Right renal pelvis (tissue), 4 donors: Measurements from ENCODE around the gene CSTB. TPM values are rescaled to one million over a fixed set of nuclear protein-coding genes. Genes with fewer than 3 reads are reported as not detected.
"Not testable (repeated sequence)": the region's sequence is repeated elsewhere in the genome, so short reads cannot be mapped to it uniquely, and the experiment has no call there.

Source experiments
- DNase-seq, 4 donors: peaks; one replicate each; pipeline ENCODE4 v3.0.0-alpha.2; 2013; ENCODE audit warnings: low read depth in 4 of 4, low spot score in 3 of 4, missing footprints in 1 of 4
- polyA plus RNA-seq, 4 donors: library from polyadenylated mRNA; unstranded; fragments of 120-200 nt; gene quantifications; one replicate each; pipeline ENCODE4 v1.2.1, GENCODE V29; 2013; ENCODE audit not compliant: insufficient read length in 4 of 4

The CSTB gene
- polyA plus RNA-seq = 10 to 100 TPM; 41.7 to 66.1 (median 51.2) TPM

- DNase-seq = peak in 3 of 4 donors; percentile 54 to 66 (median 59)
Observed at GRCh38 chr21:43775795-43776430, at the start of gene CSTB. Gene CSTB, minus strand, starts transcription at chr21:43776308. Its CDS starts 39 bp downstream, at chr21:43776269.

GRCh38 chr21:43825242-43825935, 49.3 kb upstream of the CSTB start:
- DNase-seq = no peak

- no peak for DNase-seq
Observed at GRCh38 chr21:43824333-43825241, 48.5 kb upstream of the CSTB start.

GRCh38 chr21:43822741-43823140, 46.6 kb upstream of the CSTB start:
- not testable (repeated sequence) for DNase-seq

DNA sequence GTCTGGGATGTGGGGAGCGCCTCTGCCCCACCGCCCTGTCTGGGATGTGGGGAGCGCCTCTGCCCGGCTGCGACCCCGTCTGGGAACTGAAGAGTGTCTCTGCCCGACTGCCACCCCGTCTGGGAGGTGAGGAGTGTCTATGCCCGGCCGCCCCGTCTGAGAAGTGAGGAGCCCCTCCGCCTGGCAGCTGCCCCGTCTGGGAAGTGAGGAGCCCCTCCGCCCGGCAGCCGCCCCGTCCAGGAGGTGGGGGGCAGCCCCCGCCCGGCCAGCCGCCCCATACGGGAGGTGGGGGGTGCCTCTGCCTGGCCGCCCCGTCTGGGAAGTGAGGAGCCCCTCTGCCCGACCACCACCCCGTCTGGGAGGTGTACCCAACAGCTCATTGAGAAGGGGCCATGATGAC, 46.1 kb upstream of the CSTB start:
- DNase-seq = not testable (repeated sequence)

DNA sequence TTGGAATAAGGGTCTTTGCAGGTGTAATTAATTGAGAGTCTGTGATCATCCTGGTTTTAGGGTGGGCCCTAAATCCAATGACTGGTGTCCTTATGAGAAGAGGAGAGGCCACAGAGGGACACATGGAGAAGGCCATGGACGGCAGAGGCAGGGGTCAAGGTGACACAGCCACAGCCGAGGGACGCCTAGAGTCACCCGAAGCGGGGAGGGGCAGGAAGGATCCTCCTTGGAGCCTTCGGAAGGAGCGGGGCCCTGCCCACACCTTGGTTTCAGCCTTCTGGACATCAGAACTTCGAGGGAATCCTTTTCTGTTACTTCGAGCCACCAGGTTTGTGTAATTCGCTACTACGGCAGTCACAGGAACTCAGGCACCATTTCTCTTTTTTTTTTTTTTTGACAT, 44.4 kb upstream of the CSTB start:
- DNase-seq = no peak

GRCh38 chr21:43819511-43820405, 43.6 kb upstream of the CSTB start:
- no peak for DNase-seq

GRCh38 chr21:43818685-43819084, 42.6 kb upstream of the CSTB start:
- DNase-seq = no peak

DNA sequence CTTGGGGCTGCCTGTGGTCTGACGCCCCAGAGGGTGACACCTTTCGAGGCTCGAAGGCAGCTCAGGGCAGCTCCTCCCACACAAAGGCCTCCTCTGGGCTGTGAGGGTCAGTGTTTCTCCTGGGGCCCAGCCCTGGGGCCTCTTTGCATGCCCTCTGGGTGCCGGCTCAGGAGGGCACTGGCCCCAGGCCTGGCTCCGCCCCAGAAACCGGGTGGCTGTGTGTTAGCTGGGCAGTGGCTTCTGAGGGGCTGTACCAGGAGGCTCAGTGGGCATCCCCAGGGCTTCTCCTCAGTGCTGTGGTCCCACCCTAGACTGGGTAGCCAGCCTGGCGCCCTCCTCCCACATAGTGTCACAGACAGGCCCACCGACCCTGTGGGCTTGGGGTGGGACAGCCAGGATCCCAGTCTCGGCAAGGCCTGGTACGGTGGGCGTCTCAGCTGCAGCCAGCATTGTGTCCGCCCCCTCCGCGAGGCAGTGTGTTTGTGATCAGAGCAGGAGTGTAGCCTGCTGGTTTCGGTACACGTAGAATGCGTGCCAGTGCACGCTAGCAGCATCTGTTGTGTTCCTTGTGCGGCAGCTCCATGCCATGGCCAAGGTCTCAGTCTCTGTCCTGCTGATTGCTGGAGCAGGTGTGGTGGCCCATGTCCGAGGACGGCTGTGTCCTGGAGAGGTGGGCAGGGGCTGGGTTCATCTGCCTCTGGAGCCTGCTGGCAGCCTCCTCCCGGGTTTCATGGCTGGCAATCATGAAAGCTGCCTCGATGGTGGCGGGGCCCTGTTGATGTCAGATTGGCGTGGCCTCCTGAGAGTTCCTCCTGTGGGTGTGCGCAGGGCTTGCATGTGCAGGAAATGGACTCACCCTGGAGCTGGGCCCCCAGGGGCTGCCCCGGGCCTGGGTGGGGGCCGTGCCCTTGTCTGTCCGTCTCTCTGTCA, 41.3 kb upstream of the CSTB start:
- no peak for DNase-seq

DNA sequence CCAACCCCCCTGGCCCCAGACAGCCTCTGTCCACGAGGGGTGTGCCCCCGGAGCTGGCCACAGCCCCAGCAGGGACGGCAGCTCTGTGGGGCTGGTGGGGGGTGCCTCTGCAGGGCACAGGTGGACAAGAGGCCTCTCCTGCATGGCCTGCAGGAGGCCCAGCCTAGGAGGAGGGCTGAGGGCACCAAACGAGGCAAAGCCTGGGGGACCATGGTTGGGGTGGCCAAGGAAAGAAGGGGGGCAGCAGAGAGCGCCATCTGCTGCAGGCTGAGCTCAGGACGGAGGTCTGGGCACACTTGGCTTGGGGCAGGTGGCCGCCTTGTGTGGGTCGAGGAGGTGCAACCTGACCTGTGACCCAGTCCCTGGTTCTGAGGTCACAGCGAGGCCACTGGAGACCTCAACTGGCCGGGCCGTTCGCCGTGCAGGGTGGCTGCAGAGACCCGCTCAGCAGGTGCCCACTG, 40.5 kb upstream of the CSTB start:
- no peak for DNase-seq

DNA sequence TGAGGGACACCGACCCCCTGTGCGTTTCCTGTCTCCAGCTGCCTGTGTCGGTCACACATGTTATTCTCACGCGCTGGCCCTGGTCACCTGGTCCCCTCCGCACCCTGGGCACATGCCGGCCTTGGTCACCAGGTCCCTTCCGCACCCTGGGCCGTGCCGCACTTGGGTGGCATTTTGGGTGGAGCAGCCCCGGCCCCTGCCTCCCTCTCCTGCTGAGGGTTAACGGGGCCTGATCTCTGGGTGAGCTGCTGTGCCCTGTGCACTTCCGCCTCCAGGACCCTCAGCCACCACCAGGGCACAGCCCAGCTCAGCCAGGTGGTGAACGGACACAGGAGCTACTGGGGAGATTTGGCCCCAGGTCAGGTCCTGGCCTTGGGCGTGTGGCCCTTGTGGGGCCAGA, 39.9 kb upstream of the CSTB start:
- DNase-seq = no peak

GRCh38 chr21:43815107-43815613, 39.1 kb upstream of the CSTB start:
- DNase-seq = no peak

- peak in 1 of 4 donors; percentile 31 for DNase-seq
Observed at GRCh38 chr21:43814215-43815106, 38.4 kb upstream of the CSTB start.

GRCh38 chr21:43813656-43813980, 37.5 kb upstream of the CSTB start:
- no peak for DNase-seq

DNA sequence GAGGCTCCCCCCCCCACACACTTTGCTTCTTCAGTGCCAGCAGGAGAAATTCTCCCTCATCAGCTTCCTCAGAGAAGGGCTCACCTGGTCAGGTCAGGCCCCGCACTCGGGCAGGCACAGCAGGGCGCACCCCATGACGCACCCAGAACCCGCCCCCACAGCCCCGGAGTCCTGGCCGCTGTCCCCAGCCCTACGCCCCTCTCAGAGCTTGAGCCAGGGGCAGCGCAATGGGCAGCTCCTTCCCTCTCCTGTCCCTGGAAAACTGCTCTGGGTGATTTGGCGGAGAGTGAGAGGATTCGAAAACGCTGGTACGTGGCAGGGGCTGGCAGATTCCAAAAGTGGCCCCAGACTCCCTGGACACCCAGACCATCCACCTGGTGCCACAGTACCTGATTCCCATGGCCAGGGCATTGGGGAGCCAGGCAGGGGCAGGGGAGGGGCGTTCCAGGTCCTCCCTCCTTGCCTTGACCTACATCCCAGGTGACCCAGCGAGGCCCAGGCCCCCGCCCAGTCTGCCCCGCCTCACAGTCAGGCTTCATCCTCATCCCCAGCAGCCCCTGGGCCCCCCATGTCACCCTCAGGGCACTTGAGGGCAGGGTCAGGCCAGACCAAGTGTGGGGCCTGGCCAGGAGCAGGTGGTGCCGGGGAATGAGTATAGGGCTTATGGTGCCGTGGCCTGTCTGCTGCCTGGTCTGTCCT, 37.0 kb upstream of the CSTB start:
- no peak for DNase-seq

DNA sequence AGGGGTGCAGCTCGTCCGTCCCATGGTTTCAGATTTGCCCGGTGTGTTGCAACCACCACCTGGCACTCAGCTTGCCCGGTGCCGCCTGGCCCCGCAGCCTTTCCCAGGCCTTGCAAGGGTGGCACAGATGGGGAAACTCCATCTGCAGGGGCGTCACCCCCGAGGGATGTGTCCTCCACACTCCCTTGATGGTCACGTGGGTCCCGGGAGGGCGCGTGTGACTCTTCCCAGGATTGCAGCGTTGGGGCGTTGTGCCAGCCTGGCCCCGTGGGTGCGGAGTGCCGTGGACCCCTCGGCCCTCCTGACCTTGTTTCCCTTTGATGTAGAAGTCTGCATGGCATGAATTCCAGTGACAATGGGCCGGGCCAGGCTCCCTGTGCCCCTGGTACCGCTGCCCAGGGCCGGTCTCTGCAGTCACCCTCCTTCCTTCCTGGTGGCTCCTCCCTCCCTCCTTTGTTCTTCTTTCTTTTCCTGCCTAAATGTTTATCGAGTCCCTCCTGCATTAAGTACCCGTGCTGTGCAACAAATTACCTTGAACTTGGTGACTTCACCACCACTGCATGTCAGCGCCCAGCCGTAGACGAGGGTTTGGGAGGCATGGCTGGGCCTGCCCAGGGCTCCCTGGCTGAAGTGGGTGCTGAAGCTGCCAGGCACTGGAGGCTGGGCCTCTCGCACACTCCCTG, 36.2 kb upstream of the CSTB start:
- no peak for DNase-seq
